ENCODE measurements around the gene NUP88.
"Not testable (repeated sequence)": the region's sequence is repeated elsewhere in the genome, so short reads cannot be mapped to it uniquely, and the experiment has no call there.

NUP88 gene

DNA sequence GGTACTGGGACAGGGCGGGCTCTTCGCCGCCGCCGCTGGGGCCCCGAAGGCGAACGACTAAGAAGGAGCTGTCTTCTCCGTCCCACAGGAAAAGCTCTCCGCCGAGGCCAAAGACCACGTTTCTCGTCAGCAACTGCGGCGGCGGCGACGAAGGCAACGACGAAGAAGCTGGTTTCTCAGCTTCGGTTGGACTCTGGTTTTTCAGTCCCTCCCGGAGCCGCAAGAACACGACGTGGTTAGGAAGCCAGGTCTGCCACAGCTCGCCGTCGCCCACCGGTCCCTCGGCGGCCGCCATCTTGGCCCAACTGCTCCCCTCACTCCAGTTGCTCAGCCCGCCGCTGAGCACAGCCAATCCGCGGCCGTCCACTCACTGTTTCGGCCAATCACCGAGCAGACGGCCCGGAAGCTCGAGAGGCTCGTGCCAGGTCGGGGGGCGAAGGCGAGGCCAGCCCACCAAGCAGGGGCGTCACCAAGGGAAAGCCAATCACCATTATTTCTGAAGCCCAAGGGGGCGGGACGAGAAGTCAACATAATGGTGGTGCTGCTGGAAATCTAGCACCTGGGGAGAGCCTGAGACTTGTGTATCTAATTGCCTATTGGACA lies at the start of gene NUP88:
TSS of gene NUP88 (minus strand) at position 307 of the 603 bp plus-strand sequence. CDS start at position 295, 12 bp downstream.
- peak; percentile 99 for DNase-seq

DNA sequence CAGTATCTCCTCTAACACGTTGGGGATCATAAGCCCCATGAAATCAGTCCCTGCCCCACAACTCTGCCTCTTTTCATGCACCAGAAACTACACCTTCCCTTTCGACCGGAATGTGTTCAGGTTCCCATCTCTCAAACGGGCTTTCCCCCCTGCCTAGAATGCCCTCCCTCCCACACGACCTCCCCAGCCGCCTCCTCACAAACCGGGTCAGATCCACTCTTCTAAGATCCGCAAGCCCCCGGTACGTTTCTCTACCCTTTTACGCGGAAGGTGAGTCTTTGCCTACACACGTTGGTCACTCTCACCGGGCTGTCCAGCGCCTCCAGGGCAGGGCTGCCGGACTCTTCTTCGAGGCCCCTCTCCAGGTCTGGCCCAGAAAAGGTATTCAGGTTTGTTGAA lies 48.6 kb upstream of the NUP88 start:
- no peak for DNase-seq

DNA sequence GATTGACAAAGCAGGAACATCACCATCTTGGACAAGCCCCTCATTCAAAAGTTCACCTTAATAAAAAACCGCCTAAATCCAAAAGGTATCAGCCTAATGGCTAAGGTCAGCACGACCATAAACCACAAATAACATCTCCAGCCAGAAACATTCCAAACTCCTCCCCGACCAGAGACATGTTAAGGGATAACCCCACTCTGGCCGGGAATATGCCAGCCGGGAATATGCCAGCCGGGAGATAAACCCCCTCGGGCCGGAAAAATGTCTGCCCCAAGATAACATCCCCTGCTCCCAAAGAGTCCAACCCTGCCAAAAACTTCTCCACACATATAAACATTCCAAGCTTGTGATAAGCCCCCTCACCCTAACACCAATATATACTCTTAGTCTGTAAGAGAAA lies 48.0 kb upstream of the NUP88 start:
- no peak for DNase-seq

DNA sequence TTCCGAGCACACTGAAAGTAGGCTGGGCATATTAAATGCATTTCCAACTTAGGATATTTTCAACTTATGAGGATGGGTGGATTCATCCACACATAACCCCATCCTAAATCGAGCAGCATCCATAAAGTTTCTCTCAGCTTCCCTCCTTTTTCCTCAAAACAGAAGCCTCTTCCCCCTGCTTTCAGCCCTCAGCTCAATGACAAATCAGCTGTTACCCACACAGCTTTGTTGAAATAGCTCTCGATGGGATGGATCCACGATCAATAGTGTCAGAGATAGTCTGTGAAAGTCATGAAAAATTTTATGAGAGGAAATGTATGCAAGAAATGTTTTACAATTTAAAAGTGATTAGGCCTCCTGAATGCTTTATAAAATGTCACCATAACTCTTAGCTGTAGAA lies 46.8 kb upstream of the NUP88 start:
- no peak for DNase-seq

DNA sequence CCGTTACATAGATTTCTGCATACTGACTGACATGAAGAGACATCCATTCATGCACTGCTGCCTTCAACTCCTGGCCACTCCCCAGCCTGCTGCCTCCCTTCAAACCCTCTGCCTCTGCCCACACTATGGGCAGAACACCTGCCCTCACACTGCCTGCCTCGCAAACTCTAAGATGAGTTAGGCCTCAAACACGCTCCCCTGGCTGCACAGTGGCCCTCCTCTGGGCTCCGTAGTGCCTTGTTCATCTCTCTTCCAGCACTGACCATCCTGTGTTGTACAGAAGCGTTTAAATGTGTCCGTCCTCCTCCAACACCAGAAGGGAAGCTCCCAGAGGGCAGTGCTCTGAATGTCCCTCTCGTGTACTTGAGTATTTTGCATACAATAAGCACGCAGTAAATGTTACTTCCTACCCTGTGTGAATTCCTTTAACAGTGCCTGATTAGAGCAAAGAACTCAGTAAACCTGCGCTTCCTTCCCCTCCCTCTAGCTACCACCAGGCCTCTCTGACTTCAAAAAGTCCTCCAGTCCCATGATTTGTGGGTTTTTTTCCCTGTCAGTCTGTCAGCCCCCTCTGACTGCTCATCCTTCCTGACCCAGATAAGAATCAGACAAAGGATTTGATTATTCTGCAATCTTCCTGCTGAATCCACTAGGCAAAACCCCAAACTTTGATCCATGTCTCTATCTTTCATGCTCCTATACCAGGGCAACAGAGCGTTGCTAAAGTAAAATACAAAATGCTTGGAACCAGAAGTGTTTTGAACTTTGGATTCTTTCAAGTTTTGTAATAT lies 45.5 kb upstream of the NUP88 start:
- no peak for DNase-seq

DNA sequence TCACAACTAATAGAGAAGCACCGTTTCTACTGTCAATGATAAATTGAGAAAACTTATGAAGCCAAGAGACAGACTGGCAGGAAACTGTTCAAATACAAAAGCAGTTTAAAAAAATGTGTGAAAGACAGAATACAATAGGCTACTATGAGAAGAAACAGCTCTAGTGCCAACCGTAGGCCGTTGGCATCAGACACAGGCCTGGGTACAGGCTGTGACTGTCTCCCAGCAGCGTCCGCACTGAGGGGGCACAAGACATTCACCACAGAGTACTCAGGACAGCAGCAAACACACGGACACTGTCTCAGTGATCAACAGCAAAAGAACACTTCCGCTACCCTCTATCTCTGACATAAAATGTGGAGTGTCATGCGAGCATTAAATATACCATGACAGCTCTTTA lies 27.3 kb upstream of the NUP88 start:
- no peak for DNase-seq

DNA sequence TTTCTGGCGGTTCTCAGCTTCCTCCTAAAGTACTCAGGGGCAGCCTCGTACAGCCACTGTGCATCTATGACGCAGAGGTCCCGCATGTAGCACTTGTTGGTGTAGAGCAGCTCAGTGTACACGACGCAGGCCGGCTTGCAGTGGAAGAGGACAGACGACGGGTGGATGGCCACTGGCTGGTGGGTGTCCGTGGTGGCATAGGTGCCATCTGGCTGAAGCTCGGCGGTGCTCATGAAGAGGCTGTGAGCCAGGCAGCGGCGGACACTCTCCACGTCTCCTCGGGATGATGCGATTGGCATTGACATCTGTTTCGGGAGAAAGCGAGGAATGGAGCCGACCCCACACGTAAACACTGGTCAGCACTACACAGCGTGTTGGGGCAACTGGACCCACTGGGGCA lies 24.7 kb upstream of the NUP88 start:
- no peak for DNase-seq

DNA sequence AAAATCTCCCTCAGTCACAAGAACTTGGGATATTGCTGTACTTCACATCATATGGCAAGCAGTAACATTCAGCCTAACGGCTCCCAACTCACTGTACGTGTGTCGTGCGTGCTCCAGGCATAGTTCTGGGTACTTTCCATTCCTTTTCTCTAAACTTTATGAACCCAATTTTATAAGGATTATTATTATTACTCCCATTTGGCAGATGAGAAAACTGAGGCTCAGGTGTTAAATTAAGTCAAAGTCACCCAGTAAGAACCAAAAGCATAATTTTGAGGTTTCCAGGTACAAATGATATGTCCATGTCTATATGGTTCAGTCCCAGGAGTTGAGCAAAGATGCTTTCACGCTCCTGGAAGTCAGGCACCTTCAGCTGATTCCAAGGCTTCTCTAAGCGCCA lies 24.3 kb upstream of the NUP88 start:
- no peak for DNase-seq

DNA sequence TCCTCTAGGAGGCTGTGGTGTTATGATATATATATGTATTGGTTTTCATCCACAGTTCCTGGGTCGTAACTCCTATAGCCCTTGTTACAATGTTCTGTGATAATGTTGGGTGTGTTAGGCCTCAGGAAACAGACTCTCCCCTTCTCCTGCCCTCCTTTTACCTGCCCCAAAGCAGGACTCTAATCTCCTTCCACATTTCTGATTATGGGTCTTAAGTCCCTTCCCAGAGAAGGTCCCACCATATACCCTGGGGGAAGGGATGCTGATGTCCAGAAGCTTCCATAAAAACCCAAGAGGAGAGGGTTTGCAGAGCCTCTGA lies 19.9 kb upstream of the NUP88 start:
- DNase-seq: no peak

DNA sequence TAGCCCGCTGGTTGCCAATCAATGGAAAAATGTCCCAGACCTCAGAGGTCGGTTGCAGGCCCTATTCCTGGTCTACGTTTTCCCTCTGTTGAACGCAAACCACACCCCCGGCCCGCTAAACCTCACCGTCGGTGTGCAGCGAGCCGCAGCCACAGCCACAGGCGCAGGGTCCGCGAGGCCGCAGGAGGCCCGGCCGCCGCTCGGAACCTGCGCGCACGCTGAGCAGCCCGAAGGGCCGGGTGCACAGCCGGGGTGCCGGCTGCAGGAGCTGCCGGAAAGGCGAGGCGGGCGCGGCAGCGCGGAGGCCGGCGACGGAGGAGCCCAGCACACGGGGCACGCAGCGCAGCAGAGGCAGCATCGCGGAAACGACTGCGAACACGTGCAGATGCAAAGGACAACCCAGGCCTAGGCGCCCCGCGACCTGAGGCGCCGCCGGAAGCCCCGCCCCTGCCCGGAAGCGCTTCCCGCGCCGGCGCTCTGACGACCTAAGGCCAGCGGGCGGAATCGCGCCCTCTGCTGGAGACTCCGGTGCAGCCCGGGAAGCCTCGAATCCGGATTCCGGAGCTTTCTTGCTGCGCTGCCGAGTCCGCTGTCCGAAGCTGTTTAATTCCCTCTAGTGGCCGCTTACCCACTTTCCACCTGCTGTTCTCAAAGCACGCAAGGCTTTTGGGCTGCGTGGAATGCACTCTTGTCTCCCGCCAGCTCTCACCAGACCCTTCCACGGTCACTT lies 19.4 kb upstream of the NUP88 start, which contains the start of gene C1QBP:
TSS of gene C1QBP (minus strand) at position 440 of the 730 bp plus-strand sequence. CDS start at position 358, 82 bp downstream.
- peak; percentile 91 for DNase-seq

DNA sequence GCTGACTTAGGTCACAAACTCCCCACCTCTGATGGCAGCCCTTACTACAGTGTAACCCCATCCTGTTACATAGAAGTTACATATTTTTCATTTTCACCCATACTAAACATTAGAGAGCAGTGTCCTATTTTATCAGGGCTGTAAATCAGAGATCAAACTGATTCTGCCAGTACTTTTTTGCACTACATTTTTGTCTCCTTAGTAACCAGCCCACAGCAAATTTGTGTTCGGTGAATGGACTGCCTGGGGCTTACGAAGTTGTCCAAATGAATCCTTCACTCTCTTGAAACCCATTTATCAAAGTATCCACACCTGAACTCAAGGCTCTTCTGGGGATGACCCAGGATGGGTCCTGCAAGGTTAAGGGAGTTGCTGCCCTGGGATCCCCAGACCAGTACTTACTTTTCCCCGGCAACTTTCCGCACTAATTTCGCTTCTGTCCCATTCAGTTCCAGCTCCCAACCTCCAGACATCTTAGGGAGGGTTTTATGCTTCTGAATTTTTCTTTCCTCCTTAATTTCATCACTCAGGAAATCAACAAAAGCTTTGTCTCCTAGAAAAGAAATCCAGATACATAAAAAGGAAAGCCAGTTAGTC lies 18.4 kb upstream of the NUP88 start:
- no peak for DNase-seq

DNA sequence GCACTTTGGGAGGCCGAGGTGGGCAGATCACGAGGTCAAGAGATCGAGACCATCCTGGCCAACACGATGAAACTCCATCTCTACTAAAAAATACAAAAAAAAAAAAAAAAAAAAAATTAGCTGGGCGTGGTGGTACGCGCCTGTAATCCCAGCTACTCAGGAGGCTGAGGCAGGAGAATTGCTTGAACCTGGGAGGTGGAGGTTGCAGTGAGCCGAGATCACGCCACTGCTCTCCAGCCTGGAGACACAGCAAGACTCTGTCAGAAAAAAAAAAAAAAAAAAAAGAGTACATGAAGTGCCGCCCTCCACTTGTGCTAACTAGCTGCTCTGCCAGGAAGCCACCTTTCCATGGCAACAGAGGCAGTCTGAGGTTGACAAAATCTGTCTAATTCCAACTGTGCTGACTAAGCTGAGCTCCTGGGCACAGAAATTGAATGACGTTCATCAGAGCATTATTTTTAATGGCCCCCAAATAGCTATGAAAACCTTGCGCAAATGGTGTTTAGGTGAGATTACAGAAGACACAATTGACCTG lies 16.4 kb upstream of the NUP88 start:
- not testable (repeated sequence) for DNase-seq

DNA sequence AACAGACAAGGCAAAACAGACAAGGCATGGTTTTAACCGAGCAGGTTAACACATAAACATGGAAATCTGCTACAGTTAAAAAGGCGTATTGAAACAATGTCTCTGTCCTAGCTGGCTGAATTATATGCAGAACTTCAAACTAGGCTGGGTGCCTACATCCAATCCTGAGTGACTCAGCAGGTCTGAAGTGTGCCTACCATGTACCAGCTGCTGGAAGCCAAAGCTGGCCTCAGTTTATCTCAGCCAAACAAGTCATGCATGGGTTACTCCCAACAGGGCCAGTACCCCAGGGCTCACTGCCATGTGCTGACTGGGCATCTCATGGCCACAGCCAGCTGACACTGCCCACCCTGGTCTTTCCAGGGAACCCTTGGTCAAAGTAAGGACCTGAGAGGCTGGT lies 15.5 kb upstream of the NUP88 start:
- DNase-seq: no peak

DNA sequence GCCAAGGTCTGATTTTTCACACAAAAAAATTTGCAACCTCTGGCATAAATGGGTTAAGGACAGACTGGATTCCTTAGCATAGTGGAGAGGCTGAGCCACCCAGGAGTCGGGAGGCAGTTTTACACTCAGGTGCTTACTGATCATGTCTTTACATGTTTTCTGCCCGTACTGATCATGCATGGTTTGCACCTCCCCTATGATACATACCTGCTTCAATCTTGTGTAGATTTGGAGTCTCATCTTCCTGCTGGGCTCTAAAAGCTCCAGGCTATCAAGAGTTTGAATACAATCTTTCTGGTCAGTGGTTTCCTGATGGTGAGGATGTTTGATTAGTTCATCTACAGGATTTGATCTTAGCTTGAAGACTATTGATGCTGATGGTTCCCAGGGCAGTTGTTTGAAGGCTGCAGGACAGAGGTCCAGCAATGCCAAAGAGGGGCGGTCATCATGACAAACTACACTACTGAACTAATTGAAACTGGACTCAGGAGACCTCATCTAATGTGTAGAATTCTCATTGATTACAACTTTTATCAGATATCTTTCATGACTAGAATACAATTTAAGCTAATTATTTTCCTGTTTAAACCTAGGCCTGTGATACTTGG lies 12.6 kb upstream of the NUP88 start:
- no peak for DNase-seq

DNA sequence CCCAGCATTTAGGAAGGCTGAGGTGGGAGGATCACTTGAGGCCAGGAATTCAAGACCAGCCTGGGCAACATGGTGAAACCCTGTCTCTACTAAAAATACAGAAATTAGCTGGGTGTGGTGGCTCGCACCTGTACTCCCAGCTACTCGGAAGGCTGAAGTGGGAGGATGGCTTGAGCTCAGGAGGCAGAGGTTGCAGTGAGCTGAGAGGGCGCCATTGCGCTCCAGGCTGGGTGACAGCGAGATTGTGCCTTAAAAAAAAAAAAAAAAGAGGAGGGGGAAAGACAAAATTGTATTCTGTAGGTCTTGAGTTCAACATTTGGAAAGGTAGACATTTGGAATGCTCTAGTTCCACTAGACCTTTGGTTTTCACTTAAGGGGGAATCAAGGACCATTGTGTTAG lies 11.8 kb upstream of the NUP88 start:
- not testable (repeated sequence) for DNase-seq

DNA sequence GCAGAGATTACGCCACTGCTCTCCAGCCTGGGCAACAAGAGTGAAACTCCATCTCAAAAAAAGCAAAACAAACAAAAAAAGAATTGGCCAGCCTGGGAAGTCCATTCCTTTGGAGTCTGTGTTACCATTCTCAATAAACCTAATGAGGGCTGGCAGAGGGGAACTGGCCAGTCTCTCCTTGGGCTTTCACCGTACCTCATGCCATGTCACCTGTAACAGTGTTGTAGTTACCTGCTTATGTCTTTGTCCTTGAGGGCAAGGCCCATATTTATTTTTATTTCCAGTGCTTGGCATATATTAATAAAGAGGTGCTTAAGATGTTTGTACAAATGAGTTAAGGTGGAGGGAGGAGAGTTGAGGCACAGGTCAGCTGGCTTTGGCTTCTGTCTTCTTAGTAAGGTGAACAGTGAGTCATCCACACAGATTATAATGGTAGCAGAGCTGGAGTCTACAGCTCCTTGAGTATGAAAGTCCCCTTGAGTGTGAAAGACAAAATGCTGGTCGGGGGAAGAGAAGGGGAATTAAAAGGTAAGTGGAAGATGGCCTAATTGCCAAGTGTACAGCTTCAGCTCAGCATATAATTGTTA lies 11.0 kb upstream of the NUP88 start:
- DNase-seq: no peak

DNA sequence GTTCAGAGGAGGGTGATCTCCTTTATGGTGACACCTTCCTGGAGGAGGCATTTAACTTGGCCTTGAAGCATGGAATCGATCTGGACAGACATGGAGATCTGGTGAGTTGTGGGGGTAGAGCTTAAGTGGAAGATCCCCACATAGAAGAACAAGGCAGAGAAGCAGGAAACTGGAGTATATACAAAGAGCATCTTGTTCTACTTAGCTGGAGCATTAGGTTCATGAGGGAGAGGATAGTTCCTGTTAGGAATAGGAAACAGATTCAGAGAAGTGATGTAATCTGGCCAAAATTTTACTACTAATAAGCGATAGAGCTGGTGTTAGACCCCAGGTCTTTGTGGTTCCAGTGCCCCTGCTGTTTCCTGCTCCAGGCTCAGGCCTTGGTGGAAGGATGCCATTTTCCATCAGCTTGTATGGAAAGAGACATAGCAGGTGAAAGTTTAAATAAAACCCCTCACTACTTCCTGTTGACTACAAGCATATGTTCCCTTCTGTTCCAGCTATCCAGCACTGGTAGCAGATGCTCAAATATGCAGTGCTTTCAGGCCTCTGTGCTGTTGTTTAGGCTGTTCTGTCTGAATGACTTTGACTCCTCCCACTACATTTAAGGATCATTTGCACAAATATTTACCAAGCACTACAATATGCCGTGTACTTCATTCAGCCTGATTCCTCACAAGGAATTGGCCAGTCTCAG lies 9.9 kb upstream of the NUP88 start:
- DNase-seq: no peak

DNA sequence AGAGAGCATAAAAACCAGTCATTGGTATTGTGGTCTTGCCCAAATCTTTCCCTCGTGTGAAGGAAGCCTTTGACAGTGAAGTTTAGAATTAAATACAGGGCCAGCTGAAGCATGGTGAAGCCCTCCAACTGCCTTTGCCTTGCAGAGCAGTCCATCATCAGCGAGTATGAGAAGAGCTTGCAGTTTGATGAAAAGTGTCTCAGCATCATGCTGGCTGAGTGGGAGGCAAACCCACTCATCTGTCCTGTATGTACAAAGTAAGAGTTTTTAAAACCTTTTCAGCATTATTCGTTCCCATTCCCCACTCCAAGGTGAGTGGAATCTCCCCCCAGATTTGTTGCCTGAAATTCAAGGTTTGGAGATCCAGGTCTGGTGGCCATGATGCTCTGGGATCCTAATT lies 6.4 kb upstream of the NUP88 start:
- DNase-seq: no peak

DNA sequence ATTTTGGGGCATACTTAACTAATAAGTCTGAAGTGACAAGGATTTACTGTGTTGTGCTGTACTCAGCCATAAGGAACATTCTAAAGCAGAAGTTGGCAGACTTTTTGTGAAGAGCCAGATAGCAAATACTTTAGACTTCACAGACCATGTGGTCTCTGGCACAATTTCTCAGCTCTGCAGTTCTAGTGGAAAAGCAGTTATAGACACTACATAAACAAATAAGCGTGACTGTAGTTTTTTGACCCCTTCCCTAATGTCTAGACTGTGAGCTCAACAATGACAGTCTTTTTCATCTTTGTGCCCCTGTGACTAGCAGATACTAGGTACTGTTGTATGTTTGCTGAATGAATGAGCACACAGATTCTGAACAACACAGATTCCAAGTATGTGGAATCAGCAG lies 5.4 kb upstream of the NUP88 start:
- DNase-seq: no peak

DNA sequence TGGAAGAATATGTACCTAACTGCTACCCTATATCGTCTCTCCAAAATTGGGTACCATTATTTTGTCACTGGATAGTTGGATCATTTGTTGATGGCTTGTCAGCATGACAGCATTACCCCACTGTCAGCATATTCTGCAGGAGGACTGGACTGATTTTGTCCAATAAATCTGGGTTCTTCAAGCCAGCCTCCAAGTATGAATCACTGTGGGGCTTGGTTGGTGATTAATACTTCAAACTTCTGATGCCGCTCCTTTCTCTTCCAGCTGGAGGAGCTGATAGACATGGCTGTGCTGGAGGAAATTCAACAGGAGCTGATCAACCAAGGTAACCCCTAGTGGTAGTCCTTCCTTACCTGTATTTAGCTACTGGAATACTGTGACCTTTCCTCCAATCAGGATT lies 3.0 kb upstream of the NUP88 start:
- DNase-seq: no peak

DNA sequence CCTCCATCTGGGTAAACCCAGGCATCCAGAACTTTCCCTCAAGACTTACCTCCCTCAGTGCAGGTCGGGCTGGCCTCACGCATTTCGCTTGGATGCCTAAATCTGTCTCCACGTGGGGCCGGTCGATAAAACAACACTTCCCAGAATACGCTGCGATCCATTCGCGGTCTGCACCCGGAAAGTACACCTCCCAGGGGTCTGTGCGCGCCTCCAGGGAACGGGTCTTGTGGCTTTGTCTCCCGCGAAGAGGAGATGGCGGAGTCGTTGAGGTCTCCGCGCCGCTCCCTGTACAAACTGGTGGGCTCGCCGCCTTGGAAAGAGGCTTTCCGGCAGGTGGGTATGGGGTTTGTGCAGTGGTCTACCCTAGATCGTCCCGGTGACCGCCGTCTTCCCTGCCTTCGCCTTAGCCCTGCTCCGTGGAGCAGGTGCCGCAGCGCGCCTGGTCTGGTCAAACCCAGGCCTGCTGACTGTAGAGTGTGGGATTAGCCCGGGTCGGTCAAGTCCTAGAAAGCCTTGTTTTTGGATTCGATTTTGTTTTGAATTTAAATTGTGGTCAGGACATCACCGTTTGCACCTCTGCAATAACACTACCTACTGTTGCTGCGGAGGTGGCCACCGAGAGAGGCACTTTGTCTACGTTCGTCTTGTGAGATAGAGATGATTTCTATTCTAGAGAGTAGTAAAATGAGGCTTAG lies 644 bp upstream of the NUP88 start, which contains the start of gene RPAIN:
TSS of gene RPAIN (plus strand) at position 224 of the 695 bp plus-strand sequence. CDS start at position 253, 29 bp downstream.
- DNase-seq: peak; percentile 90
